A549 treated with RU486 at 1 μM for 4 hours (cell line): ENCODE data around the gene BMF. TPM values are rescaled to one million over a fixed set of nuclear protein-coding genes. Genes with fewer than 3 reads are reported as not detected.

Experiments used
- total RNA-seq: library from RNA; stranded (reverse); fragments of 200-300 nt; extraction: Qiagen RNA extraction; gene quantifications from 5 replicates; pipeline ENCODE4 v1.2.3, GENCODE V29; 2022; ENCODE audit warnings: low read depth

The BMF gene
- 1.5 to 2.2 TPM (median 1.7 TPM) in 5 replicates for total RNA-seq

DNA sequence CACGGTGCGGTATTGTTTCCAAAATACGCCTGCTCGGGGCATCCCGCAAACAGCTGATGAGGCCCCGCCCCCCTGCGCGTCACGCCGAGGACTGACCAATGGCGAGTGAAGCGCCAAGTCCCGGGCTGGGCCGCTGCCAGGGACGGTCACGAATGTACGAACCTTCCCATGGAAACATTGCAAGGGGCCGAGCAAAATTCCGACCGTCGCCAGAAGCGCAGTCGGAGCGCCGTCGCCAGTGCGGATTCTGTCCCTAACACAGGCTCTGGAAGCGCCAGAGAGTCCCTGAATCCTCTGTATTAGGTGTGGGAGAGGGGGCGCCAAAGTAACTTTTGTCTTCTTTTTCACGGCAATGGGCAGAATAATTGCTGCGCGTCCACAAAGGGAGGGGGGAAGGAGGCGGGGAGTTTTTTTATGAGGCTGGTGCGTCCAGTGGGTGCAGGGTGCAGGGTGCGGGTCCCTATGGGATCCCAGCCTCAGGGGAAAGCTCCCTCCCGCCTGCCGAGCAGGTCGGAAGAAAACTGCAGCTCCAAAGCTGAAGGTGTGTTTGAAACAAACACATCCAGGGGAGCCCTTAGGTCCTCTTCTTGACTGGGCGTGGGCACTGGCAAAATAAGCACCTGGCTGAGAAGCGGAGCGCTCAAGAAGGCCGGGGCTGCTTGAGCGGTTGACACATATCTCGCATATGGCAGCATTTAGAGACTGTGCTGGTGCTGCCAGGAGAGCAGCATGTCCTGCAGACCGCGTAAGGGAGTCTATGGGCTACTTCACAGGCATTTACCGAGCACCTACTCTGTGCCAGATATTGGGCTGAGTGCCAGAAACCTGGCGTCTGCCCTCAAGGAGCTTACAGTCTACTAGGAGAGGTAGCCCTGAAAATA is at the start of gene BMF:
TSS of gene BMF (minus strand) at position 25 of the 881 bp plus-strand sequence. CDS start 2,793 bp downstream, outside the sequence.

GRCh38 chr15:40038638-40039543 is 69.8 kb downstream of the BMF start, which contains the start of gene SRP14:
Gene SRP14 (minus strand): TSS chr15:40039181. CDS start chr15:40039116, 65 bp downstream.

Other genes with a start within 250 kb of the BMF start
- gene GPR176, start 188.6 kb downstream of the BMF start, total RNA-seq, result 10.6 to 14.4 TPM (median 13.0 TPM) in 5 replicates
- 14.5 to 20.1 TPM (median 18.5 TPM) in 5 replicates for gene EIF2AK4, start 174.8 kb downstream of the BMF start, total RNA-seq
- 247 to 312 TPM (median 256 TPM) in 5 replicates for gene SRP14, start 69.7 kb downstream of the BMF start, total RNA-seq
- 25.2 to 33.4 TPM (median 31.0 TPM) in 5 replicates for gene BUB1B, start 52.2 kb upstream of the BMF start, total RNA-seq
- 0.11 to 0.87 TPM (median 0.21 TPM) in 5 replicates for gene PAK6, start 130.2 kb upstream of the BMF start, total RNA-seq
- 0.31 to 0.80 TPM (median 0.44 TPM) in 4 of 5 replicates, not detected in the other for gene ANKRD63, start 174.2 kb upstream of the BMF start, total RNA-seq
- gene PLCB2, start 199.1 kb upstream of the BMF start, total RNA-seq, result 0.68 to 1.4 TPM (median 0.82 TPM) in 5 replicates
- 5.5 to 6.8 TPM (median 6.7 TPM) in 5 replicates for gene INAFM2, start 214.8 kb upstream of the BMF start, total RNA-seq
- gene CCDC9B, start 232.1 kb upstream of the BMF start, total RNA-seq, result 13.4 to 21.7 TPM (median 17.2 TPM) in 5 replicates
- gene PHGR1, start 242.2 kb upstream of the BMF start, total RNA-seq, result not detected in 5 replicates
- 0.62 to 2.5 TPM (median 1.2 TPM) in 5 replicates for gene DISP2, start 249.3 kb upstream of the BMF start, total RNA-seq